SK-N-MC (cell line): ENCODE measurements around the gene IGF1R.

ENCODE experiments used
- EZH2 ChIP-seq: fragments of 200-600 bp; sonication (generic); IDR thresholded peaks from one replicate; pipeline ENCODE4 v1.6.1; 2017; ENCODE audit warnings: antibody characterized with exemption
- FOXP2 ChIP-seq: optimal IDR thresholded peaks from 2 replicates; pipeline ENCODE3; 2011; ENCODE audit warnings: mild to moderate bottlenecking, moderate library complexity; ENCODE audit not compliant: insufficient read depth; ENCODE audit errors: extremely low read length, control extremely low read depth
- POLR2AphosphoS5 ChIP-seq: IDR thresholded peaks from 2 replicates; pipeline ENCODE4 v1.6.1; 2012; ENCODE audit warnings: mild to moderate bottlenecking, low read depth, low read length, borderline replicate concordance

GRCh38 chr15:98650417-98651035 lies 2.2 kb downstream of the IGF1R start:
- no peak for TF ChIP-seq EZH2
- TF ChIP-seq POLR2AphosphoS5, result no peak
- TF ChIP-seq FOXP2, result no peak
